A549 (cell line): ENCODE results near the gene SLC10A1. TPM values are rescaled to one million over a fixed set of nuclear protein-coding genes. Genes with fewer than 3 reads are reported as not detected.
A peak's percentile ranks its signal among the peaks of the same experiment; 100 is the strongest.

ENCODE experiments used
- ATAC-seq, 2 experiments: fragments of 200-7000 bp in 1 of 2; fragments of >200 bp in 1 of 2; cut with Nextera tagmentation in 1 of 2; cut with Tn5 transposase in 1 of 2; 3 replicates each; pipeline versions ENCODE4 v1.8.0 to v1.9.1; 2018 to 2020; ENCODE audit warnings: mild to moderate bottlenecking in 1 of 2, moderate library complexity in 1 of 2
- CTCF ChIA-PET: fragments of 300-600 bp; sonication (Branson Sonifier 250); formaldehyde crosslinking; extraction: SDS; loops from one replicate; lab custom pipeline; 2021; ENCODE audit warnings: antibody characterized with exemption, inconsistent platforms; lab: Yijun Ruan, JAX
- POLR2A ChIA-PET: fragments of 350-600 bp; formaldehyde crosslinking; extraction: SDS; loops from one replicate; lab custom pipeline; 2021; ENCODE audit warnings: antibody characterized with exemption, inconsistent platforms; lab: Yijun Ruan, JAX
- DNase-seq, 2 experiments: peaks; one replicate each; pipeline versions ENCODE4 v3.0.0 to v3.0.0-alpha.2; 2011 to 2016; ENCODE audit warnings: low read depth in 1 of 2, low spot score in 1 of 2
- FAIRE-seq: peaks from 2 replicates; lab custom pipeline; 2011; peaks lifted over from hg19 to GRCh38; lab: Jason Lieb, UNC
- H3K27ac ChIP-seq, 2 experiments: fragments of >200 bp; sonication (Bioruptor Twin); formaldehyde crosslinking; 3 replicates each; pipeline ENCODE4 v1.5.1; 2016 to 2017
- H3K4me1 ChIP-seq: fragments of >200 bp; sonication (Bioruptor Twin); formaldehyde crosslinking; 3 replicates; pipeline ENCODE4 v1.6.1; 2016
- H3K4me2 ChIP-seq: fragments of >200 bp; sonication (Bioruptor Twin); formaldehyde crosslinking; 3 replicates; pipeline ENCODE4 v1.6.1; 2016
- H3K4me3 ChIP-seq: fragments of >200 bp; sonication (Bioruptor Twin); formaldehyde crosslinking; 3 replicates; pipeline ENCODE4 v1.5.1; 2016
- H3K9me3 ChIP-seq: fragments of >200 bp; sonication (Bioruptor Twin); formaldehyde crosslinking; 3 replicates; pipeline ENCODE4 v1.6.1; 2016
- CHD2 ChIP-seq: fragments of 150-350 bp; IDR thresholded peaks from 2 replicates; pipeline ENCODE4 v1.6.1; 2014; ENCODE audit warnings: low read length; ENCODE audit not compliant: partially characterized antibody
- EHF ChIP-seq: fragments of 250-450 bp; sonication (Bioruptor Pico); IDR thresholded peaks from 2 replicates; pipeline ENCODE4 v1.5.0; 2020; ENCODE audit warnings: mild to moderate bottlenecking
- EHMT2 ChIP-seq: fragments of 200-600 bp; sonication (generic); IDR thresholded peaks from 2 replicates; pipeline ENCODE4 v1.6.1; 2016; ENCODE audit warnings: antibody characterized with exemption, low read depth, mild to moderate bottlenecking, moderate library complexity
- EP300 ChIP-seq, 2 experiments: fragments of >200 bp; sonication (Bioruptor Twin); formaldehyde crosslinking; IDR thresholded peaks; 2 replicates in 1 of 2; 3 replicates in 1 of 2; pipeline ENCODE4 v1.6.1; 2016 to 2017
- HOXB5 ChIP-seq: fragments of 250-450 bp; sonication (Bioruptor Pico); IDR thresholded peaks from 2 replicates; pipeline ENCODE4 v1.5.0; 2020; ENCODE audit warnings: mild to moderate bottlenecking, moderate library complexity
- JUN ChIP-seq, 2 experiments: fragments of >200 bp; sonication (Bioruptor Twin); formaldehyde crosslinking; IDR thresholded peaks; 2 replicates in 1 of 2; 3 replicates in 1 of 2; pipeline ENCODE4 v1.6.1; 2016 to 2017
- JUNB ChIP-seq: fragments of >200 bp; sonication (Bioruptor Twin); formaldehyde crosslinking; IDR thresholded peaks from 2 replicates; pipeline ENCODE4 v1.6.1; 2016
- MAZ ChIP-seq: fragments of 150-350 bp; IDR thresholded peaks from 2 replicates; pipeline ENCODE4 v1.6.1; 2014; ENCODE audit warnings: antibody characterized with exemption, low read depth, low read length, borderline replicate concordance
- NFE2L2 ChIP-seq: fragments of 150-350 bp; conservative IDR thresholded peaks from 2 replicates; pipeline ENCODE4 v1.6.1; 2014; ENCODE audit warnings: low read length
- PHF8 ChIP-seq: fragments of 200-600 bp; sonication (generic); IDR thresholded peaks from 2 replicates; pipeline ENCODE4 v1.6.1; 2016; ENCODE audit warnings: low read depth, mild to moderate bottlenecking, antibody characterized with exemption, moderate library complexity, borderline replicate concordance
- RAD21 ChIP-seq, 2 experiments: fragments of >200 bp in 1 of 2; sonication (Bioruptor Twin) in 1 of 2; formaldehyde crosslinking in 1 of 2; IDR thresholded peaks in 1 of 2; conservative IDR thresholded peaks in 1 of 2; 2 replicates in 1 of 2; 3 replicates in 1 of 2; pipeline ENCODE4 v1.6.1; 2012 to 2018; ENCODE audit warnings: inconsistent platforms in 1 of 2
- RARB ChIP-seq: fragments of 250-450 bp; sonication (Bioruptor Pico); IDR thresholded peaks from 2 replicates; pipeline ENCODE4 v1.8.0; 2021; ENCODE audit warnings: mild to moderate bottlenecking, moderate library complexity
- RCOR1 ChIP-seq: fragments of 150-350 bp; IDR thresholded peaks from 2 replicates; pipeline ENCODE4 v1.6.1; 2014; ENCODE audit warnings: antibody characterized with exemption, low read length, low read depth
- RNF2 ChIP-seq: fragments of 200-600 bp; sonication (generic); IDR thresholded peaks from 2 replicates; pipeline ENCODE4 v1.6.1; 2016; ENCODE audit warnings: low read depth, mild to moderate bottlenecking, antibody characterized with exemption, moderate library complexity, borderline replicate concordance
- SREBF2 ChIP-seq: fragments of 450-650 bp; IDR thresholded peaks from 2 replicates; pipeline ENCODE4 v1.6.1; 2014; ENCODE audit warnings: mild to moderate bottlenecking, moderate library complexity
- ZFP36 ChIP-seq: fragments of 450-650 bp; IDR thresholded peaks from 2 replicates; pipeline ENCODE4 v1.6.1; 2014; ENCODE audit warnings: borderline replicate concordance; ENCODE audit not compliant: partially characterized antibody
- WGBS: methylation state at CpG from one replicate; pipeline ENCODE4 v1.1.6; 2017; ENCODE audit errors: missing lambda C conversion rate; 5-methylcytosine and 5-hydroxymethylcytosine counted together
- polyA plus RNA-seq, 4 experiments: library from polyadenylated mRNA; depleted of rRNA in 3 of 4; stranded (reverse); fragments of >200 nt; fragmentation: RNase III in 1 of 4; extraction: RNeasy Plus Mini Kit Qiagen cat#74134 plus additional on column Dnase treatment in 1 of 4; gene quantifications; 2 replicates in 3 of 4; 3 replicates in 1 of 4; pipeline ENCODE4 v1.2.3, GENCODE V29; 2011 to 2017
- TF ChIP-seq, protein P1 (sequence below): IDR thresholded peaks from 2 replicates; pipeline ENCODE4 v1.6.1; 2012
- TF ChIP-seq, protein P2 (sequence below): fragments of 200-600 bp; sonication (generic); IDR thresholded peaks from 2 replicates; pipeline ENCODE4 v1.6.1; 2016; ENCODE audit warnings: antibody characterized with exemption, mild to moderate bottlenecking, moderate library complexity
- TF ChIP-seq, protein P3 (sequence below): fragments of >200 bp; sonication (Bioruptor Twin); formaldehyde crosslinking; IDR thresholded peaks from 3 replicates; pipeline ENCODE4 v1.6.1; 2016
- TF ChIP-seq, protein P4 (sequence below): fragments of 250-450 bp; sonication (Bioruptor Pico); IDR thresholded peaks from 2 replicates; pipeline ENCODE4 v1.5.0; 2021; ENCODE audit warnings: mild to moderate bottlenecking, moderate library complexity, borderline replicate concordance

Gene SLC10A1
- polyA plus RNA-seq, 2 of the 4 experiments (the other 2 are of a cell fraction): not detected

DNA sequence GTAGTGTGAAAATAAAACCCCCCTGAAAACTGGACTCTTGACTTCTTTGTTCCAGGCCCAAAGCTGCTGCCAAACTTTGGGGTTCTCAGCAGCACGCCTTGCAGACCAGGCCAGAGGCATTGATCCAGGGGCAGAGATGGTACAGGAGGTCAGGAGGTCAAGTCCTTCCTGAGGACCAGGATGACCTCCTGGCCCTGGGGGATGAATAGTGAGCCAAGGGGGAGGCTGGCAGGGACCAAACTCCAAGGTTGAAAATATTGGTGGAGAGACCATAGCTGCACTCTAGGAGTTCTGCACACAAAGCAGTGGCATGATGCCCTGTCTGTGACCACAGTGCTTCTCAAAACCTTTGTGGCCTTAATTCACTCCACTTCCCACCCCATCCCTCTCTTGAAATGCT lies 12.1 kb downstream of the SLC10A1 start:
- ChIA-PET POLR2A (interaction anchor here (0.9 kb wide), 1 partner anchor 18 kb away, joined by 5 read pairs; the partner anchor contains the start of gene SRSF5), CTCF (interaction anchor here (1.3 kb wide), 1 partner anchor 17 kb away, joined by 4 read pairs; no protein-coding TSS in a partner anchor)
- ATAC-seq (no peak; a peak in 1 of 6 replicates), FAIRE-seq (no peak), DNase-seq (no peak)
- no peaks in the 10 kb centered on the region for H3K9me3 ChIP-seq
- H3K4me1 ChIP-seq: no peaks in the 10 kb centered on the region
- TF ChIP-seq, protein P1, sequence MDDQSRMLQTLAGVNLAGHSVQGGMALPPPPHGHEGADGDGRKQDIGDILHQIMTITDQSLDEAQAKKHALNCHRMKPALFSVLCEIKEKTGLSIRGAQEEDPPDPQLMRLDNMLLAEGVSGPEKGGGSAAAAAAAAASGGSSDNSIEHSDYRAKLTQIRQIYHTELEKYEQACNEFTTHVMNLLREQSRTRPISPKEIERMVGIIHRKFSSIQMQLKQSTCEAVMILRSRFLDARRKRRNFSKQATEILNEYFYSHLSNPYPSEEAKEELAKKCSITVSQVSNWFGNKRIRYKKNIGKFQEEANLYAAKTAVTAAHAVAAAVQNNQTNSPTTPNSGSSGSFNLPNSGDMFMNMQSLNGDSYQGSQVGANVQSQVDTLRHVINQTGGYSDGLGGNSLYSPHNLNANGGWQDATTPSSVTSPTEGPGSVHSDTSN: no peak
- TF ChIP-seq EHF (CRISPR knock-in tag) (no peak), MAZ (no peak), RCOR1 (no peak), SREBF2 (no peak), JUN (IDR thresholded peaks at IDR 0.05) (no peak), HOXB5 (CRISPR knock-in tag) (no peak), NFE2L2 (no peak), RAD21 (conservative IDR thresholded peaks at IDR 0.05 in 1 of 2, IDR thresholded peaks at IDR 0.05 in 1 of 2) (no peak), EP300 (IDR thresholded peaks at IDR 0.05) (no peak), EHMT2 (no peak), PHF8 (no peak)
- TF ChIP-seq, protein P2, sequence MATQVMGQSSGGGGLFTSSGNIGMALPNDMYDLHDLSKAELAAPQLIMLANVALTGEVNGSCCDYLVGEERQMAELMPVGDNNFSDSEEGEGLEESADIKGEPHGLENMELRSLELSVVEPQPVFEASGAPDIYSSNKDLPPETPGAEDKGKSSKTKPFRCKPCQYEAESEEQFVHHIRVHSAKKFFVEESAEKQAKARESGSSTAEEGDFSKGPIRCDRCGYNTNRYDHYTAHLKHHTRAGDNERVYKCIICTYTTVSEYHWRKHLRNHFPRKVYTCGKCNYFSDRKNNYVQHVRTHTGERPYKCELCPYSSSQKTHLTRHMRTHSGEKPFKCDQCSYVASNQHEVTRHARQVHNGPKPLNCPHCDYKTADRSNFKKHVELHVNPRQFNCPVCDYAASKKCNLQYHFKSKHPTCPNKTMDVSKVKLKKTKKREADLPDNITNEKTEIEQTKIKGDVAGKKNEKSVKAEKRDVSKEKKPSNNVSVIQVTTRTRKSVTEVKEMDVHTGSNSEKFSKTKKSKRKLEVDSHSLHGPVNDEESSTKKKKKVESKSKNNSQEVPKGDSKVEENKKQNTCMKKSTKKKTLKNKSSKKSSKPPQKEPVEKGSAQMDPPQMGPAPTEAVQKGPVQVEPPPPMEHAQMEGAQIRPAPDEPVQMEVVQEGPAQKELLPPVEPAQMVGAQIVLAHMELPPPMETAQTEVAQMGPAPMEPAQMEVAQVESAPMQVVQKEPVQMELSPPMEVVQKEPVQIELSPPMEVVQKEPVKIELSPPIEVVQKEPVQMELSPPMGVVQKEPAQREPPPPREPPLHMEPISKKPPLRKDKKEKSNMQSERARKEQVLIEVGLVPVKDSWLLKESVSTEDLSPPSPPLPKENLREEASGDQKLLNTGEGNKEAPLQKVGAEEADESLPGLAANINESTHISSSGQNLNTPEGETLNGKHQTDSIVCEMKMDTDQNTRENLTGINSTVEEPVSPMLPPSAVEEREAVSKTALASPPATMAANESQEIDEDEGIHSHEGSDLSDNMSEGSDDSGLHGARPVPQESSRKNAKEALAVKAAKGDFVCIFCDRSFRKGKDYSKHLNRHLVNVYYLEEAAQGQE: no peak
- TF ChIP-seq, protein P3, sequence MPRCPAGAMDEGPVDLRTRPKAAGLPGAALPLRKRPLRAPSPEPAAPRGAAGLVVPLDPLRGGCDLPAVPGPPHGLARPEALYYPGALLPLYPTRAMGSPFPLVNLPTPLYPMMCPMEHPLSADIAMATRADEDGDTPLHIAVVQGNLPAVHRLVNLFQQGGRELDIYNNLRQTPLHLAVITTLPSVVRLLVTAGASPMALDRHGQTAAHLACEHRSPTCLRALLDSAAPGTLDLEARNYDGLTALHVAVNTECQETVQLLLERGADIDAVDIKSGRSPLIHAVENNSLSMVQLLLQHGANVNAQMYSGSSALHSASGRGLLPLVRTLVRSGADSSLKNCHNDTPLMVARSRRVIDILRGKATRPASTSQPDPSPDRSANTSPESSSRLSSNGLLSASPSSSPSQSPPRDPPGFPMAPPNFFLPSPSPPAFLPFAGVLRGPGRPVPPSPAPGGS: no peak
- H3K4me2 ChIP-seq: no peak overlapping the region
- 91% methylated on average over 1 of the region's 1 CpG for WGBS
- no peak overlapping the region for H3K4me3 ChIP-seq
- H3K27ac ChIP-seq: no peak overlapping the region

DNA sequence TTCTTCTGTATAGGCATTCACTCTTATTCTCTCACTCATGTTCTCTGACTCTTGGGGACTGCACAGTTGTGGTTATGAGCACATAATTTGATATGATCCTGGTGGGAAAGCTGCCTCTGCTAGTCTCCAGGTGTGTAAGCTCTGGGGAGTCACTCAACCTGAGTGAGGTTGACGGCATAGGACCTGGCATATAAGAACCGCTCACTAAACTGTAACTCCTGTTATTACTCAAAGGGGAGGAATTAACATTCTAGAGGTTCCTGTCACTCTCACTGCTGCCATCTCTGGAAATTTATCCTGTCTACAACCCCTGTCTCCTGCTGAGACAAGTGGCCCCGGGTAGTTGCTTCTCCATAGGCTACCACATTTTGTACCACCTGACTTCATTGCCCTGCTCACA lies 16.1 kb downstream of the SLC10A1 start:
- TF ChIP-seq ZFP36: no peak
- no peak for TF ChIP-seq RCOR1
- TF ChIP-seq RNF2: no peak
- no peak for TF ChIP-seq JUNB
- Histone ChIP-seq H3K4me1 (no peaks in the 10 kb centered on the region), H3K27ac (no peak overlapping the region), H3K4me2 (no peak overlapping the region), H3K4me3 (no peak overlapping the region), H3K9me3 (no peaks in the 10 kb centered on the region)
- FAIRE-seq (no peak), ATAC-seq (peak; percentile 5 to 7; a peak in 1 of 6 replicates), DNase-seq (no peak)
- WGBS: 86% methylated on average over 3 of the region's 3 CpGs
- CTCF ChIA-PET: no interaction called here
- POLR2A ChIA-PET: interaction anchor here (1.2 kb wide), 1 partner anchor 13 kb away, joined by 3 read pairs; no protein-coding TSS in a partner anchor

DNA sequence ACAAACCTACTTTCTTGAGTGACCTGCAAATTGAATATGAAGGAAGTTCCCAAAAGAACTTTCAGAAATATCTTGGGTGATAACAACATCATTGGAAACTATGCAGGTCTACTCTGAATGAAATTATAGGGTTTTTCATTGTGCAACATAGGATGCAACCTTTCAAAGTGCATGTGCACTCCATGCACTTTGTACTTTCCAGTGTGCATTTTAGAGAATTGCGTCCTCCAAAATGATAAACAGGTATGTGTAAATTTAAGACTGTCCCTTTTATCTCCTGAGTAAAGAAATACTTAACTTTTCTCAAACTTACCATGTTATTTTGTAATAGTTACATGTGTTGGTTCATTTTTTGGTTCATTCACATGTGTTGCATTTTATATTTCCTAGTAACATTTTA lies 16.9 kb downstream of the SLC10A1 start:
- H3K4me2 ChIP-seq: no peak overlapping the region
- ChIA-PET CTCF (no interaction called here), POLR2A (interaction anchor here (1.2 kb wide), 1 partner anchor 12 kb away, joined by 3 read pairs; no protein-coding TSS in a partner anchor)
- H3K27ac ChIP-seq: no peak overlapping the region
- no peaks in the 10 kb centered on the region for H3K4me1 ChIP-seq
- WGBS: 94% methylated on average over 1 of the region's 1 CpG
- no peak for DNase-seq
- H3K9me3 ChIP-seq: no peaks in the 10 kb centered on the region
- H3K4me3 ChIP-seq: no peak overlapping the region
- FAIRE-seq: no peak
- ATAC-seq: no peak
- TF ChIP-seq, protein P4, sequence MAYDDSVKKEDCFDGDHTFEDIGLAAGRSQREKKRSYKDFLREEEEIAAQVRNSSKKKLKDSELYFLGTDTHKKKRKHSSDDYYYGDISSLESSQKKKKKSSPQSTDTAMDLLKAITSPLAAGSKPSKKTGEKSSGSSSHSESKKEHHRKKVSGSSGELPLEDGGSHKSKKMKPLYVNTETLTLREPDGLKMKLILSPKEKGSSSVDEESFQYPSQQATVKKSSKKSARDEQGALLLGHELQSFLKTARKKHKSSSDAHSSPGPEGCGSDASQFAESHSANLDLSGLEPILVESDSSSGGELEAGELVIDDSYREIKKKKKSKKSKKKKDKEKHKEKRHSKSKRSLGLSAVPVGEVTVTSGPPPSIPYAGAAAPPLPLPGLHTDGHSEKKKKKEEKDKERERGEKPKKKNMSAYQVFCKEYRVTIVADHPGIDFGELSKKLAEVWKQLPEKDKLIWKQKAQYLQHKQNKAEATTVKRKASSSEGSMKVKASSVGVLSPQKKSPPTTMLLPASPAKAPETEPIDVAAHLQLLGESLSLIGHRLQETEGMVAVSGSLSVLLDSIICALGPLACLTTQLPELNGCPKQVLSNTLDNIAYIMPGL: no peak
- TF ChIP-seq EHMT2 (no peak), CHD2 (no peak), MAZ (no peak), RARB (no peak)
- TF ChIP-seq, protein P2: no peak
